ENCODE measurements around the gene FABP2. TPM values are rescaled to one million over a fixed set of nuclear protein-coding genes. Genes with fewer than 3 reads are reported as not detected.

The FABP2 gene
- total RNA-seq, 1 experiment from 2014 or later, result not detected

GRCh38 chr4:119268466-119268865, 53.5 kb downstream of the FABP2 start:
- Histone ChIP-seq H3K79me1 (ENCODE audit: insufficient read depth, low read depth, low read length, poor library complexity, severe bottlenecking) (no peaks in the 10 kb centered on the region), H3K9ac (ENCODE audit: extremely low read depth, insufficient read length, low read length) (no peak overlapping the region), H3K18ac (ENCODE audit: insufficient read length, low read depth, low read length) (no peak overlapping the region), H2BK15ac (ENCODE audit: low read depth, low read length) (no peak overlapping the region), H2BK120ac (ENCODE audit: low read depth, low read length, poor library complexity, severe bottlenecking) (no peak overlapping the region), H3K23ac (ENCODE audit: insufficient read length, low read depth, low read length) (no peak overlapping the region), H3K4ac (ENCODE audit: low read depth, low read length) (no peak overlapping the region), H3K79me2 (ENCODE audit: insufficient read depth, low read length) (no peaks in the 10 kb centered on the region), H2BK12ac (ENCODE audit: insufficient read length, low read depth, low read length) (no peak overlapping the region), H4K20me1 (ENCODE audit: control insufficient read depth, insufficient read depth, insufficient read length) (no peaks in the 10 kb centered on the region), H2AK5ac (ENCODE audit: insufficient read length, low read length) (no peak overlapping the region), H3K27ac (ENCODE audit: insufficient read length, low read depth, low read length) (no peak overlapping the region), H2BK20ac (ENCODE audit: low read depth, low read length, poor library complexity, severe bottlenecking) (no peak overlapping the region), H3K27me3 (ENCODE audit: insufficient read depth, low read length) (no peaks in the 10 kb centered on the region), H2BK5ac (ENCODE audit: insufficient read length, low read length) (no peak overlapping the region), H3K4me2 (ENCODE audit: insufficient read depth, insufficient read length, low read length) (no peak overlapping the region), H3K9me3 (ENCODE audit: control insufficient read depth, low read depth, low read length) (no peaks in the 10 kb centered on the region), H3K4me1 (ENCODE audit: insufficient read depth, low read length) (no peaks in the 10 kb centered on the region), H3K23me2 (ENCODE audit: insufficient read length, low read depth, low read length, poor library complexity, severe bottlenecking) (no peaks in the 10 kb centered on the region), H4K91ac (ENCODE audit: insufficient read length, low read depth, low read length) (no peak overlapping the region), H4K8ac (replicated peaks; ENCODE audit: insufficient read length, low read depth, low read length) (no peak overlapping the region), H4K5ac (ENCODE audit: insufficient read length, low read depth, low read length) (no peak overlapping the region), H3K56ac (ENCODE audit: insufficient read length, low read depth, low read length) (no peak overlapping the region), H3T11ph (ENCODE audit: low read length) (no peak overlapping the region), H3K14ac (ENCODE audit: insufficient read depth, low read length) (no peak overlapping the region), H2AFZ (ENCODE audit: low read length) (no peak overlapping the region)
- Mint-ChIP-seq H3K4me3 (no peak overlapping the region), H3K36me3 (ENCODE audit: insufficient read depth in 1 of 3, low read depth in 3 of 3) (peaks cover 9 to 52% (median 35%) of the 10 kb centered on the region in 3 experiments), H3K27me3 (ENCODE audit: low read depth) (no peaks in the 10 kb centered on the region), H3K27ac (no peak overlapping the region; a peak in 1 of 7 replicates), H3K4me1 (no peaks in the 10 kb centered on the region), H3K9me3 (no peaks in the 10 kb centered on the region)
- no peak for TF ChIP-seq CTCF (conservative IDR thresholded peaks at IDR 0.05)
- no CpG with 5 or more reads among the region's 3 CpGs for WGBS (ENCODE audit: extremely low coverage, insufficient read length, low lambda C conversion rate)
- no peak for DNase-seq

Other genes starting within 250 kb of the FABP2 start
- not detected in 2 replicates for gene MYOZ2, start 186.3 kb downstream of the FABP2 start, total RNA-seq (2021)
- gene USP53, start 109.4 kb downstream of the FABP2 start, total RNA-seq (2021), result 18.4 and 21.9 TPM in 2 replicates